NCI-H146 (cell line): ENCODE data around the gene CYP21A2.
A peak's percentile ranks its signal among the peaks of the same experiment; 100 is the strongest.

Experiments
- DNase-seq: peaks from one replicate; lab custom pipeline; 2025; lab: John Stamatoyannopoulos, UW

Gene CYP21A2

GRCh38 chr6:32083812-32084768, 45.9 kb downstream of the CYP21A2 start:
- DNase-seq: no peak

GRCh38 chr6:32084780-32085179, 46.6 kb downstream of the CYP21A2 start:
- no peak for DNase-seq

- DNase-seq: no peak
Observed at GRCh38 chr6:32085759-32086459, 47.7 kb downstream of the CYP21A2 start.

GRCh38 chr6:32086661-32087573, 48.7 kb downstream of the CYP21A2 start:
- DNase-seq: no peak

GRCh38 chr6:32087574-32088486, 49.6 kb downstream of the CYP21A2 start:
- DNase-seq: peak; percentile 62

GRCh38 chr6:32088487-32089049, 50.4 kb downstream of the CYP21A2 start:
- no peak for DNase-seq

GRCh38 chr6:32089082-32089828, 51.0 kb downstream of the CYP21A2 start:
- DNase-seq: no peak
